ENCODE measurements around the gene PITX1.

PITX1 gene

GRCh38 chr5:135041145-135041587, 7.1 kb upstream of the PITX1 start:
- DNase-seq (ENCODE audit: low spot score), result no peak

- DNase-seq (ENCODE audit: low spot score), result no peak
Observed at GRCh38 chr5:135040333-135041144, 6.5 kb upstream of the PITX1 start.

GRCh38 chr5:135040034-135040332, 6.0 kb upstream of the PITX1 start:
- no peak for DNase-seq (ENCODE audit: low spot score)

GRCh38 chr5:135039271-135040033, 5.4 kb upstream of the PITX1 start:
- no peak for DNase-seq (ENCODE audit: low spot score)

- DNase-seq (ENCODE audit: low spot score), result no peak
Observed at GRCh38 chr5:135038813-135039270, 4.8 kb upstream of the PITX1 start.

GRCh38 chr5:135038205-135038812, 4.3 kb upstream of the PITX1 start:
- no peak for DNase-seq (ENCODE audit: low spot score)

GRCh38 chr5:135037519-135038204, 3.6 kb upstream of the PITX1 start:
- DNase-seq (ENCODE audit: low spot score), result no peak

GRCh38 chr5:135036405-135036804, 2.4 kb upstream of the PITX1 start:
- DNase-seq (ENCODE audit: low spot score), result no peak

- no peak for DNase-seq (ENCODE audit: low spot score)
Observed at GRCh38 chr5:135035678-135036030, 1.6 kb upstream of the PITX1 start.

GRCh38 chr5:135034963-135035677, 1.1 kb upstream of the PITX1 start:
- DNase-seq (ENCODE audit: low spot score), result peak; percentile 31

- peak; percentile 86 for DNase-seq (ENCODE audit: low spot score)
Observed at GRCh38 chr5:135034236-135034962, 371 bp upstream of the PITX1 start.

- peak; percentile 47 for DNase-seq (ENCODE audit: low spot score)
Observed at GRCh38 chr5:135032999-135033861, 798 bp downstream of the PITX1 start.

GRCh38 chr5:135032695-135032998, 1.4 kb downstream of the PITX1 start:
- DNase-seq (ENCODE audit: low spot score), result peak; percentile 27

GRCh38 chr5:135031813-135032694, 2.0 kb downstream of the PITX1 start:
- no peak for DNase-seq (ENCODE audit: low spot score)

GRCh38 chr5:135030956-135031812, 2.8 kb downstream of the PITX1 start:
- DNase-seq (ENCODE audit: low spot score), result no peak

- no peak for DNase-seq (ENCODE audit: low spot score)
Observed at GRCh38 chr5:135030123-135030955, 3.7 kb downstream of the PITX1 start.

- no peak for DNase-seq (ENCODE audit: low spot score)
Observed at GRCh38 chr5:135029477-135030122, 4.4 kb downstream of the PITX1 start.
